Activated T-helper 17 cell treated with anti-CD3 and anti-CD28 coated beads, Interleukin-2, amount 50 U/mL, for 72 hours (primary cell): Measurements from ENCODE around the gene NFKBIA. TPM values are rescaled to one million over a fixed set of nuclear protein-coding genes. Genes with fewer than 3 reads are reported as not detected.

Experiments
- ATAC-seq: fragments of 150-1000 bp; cut with Tn5 transposase; replicated peaks from 2 replicates; pipeline ENCODE4 v1.10.0; 2021; ENCODE audit warnings: mild to moderate bottlenecking, moderate library complexity
- H3K27ac Mint-ChIP-seq: one replicate; pipeline ENCODE4 v1.8.0; 2022; ENCODE audit warnings: mixed read lengths
- H3K27me3 Mint-ChIP-seq: one replicate; pipeline ENCODE4 v1.8.0; 2022; ENCODE audit warnings: mixed read lengths
- H3K36me3 Mint-ChIP-seq: one replicate; pipeline ENCODE4 v1.8.0; 2022; ENCODE audit warnings: low read depth, mild to moderate bottlenecking, mixed read lengths
- H3K4me1 Mint-ChIP-seq: one replicate; pipeline ENCODE4 v1.8.0; 2022; ENCODE audit warnings: mixed read lengths
- H3K4me3 Mint-ChIP-seq: one replicate; pipeline ENCODE4 v1.8.0; 2022; ENCODE audit warnings: mild to moderate bottlenecking, mixed read lengths
- H3K9me3 Mint-ChIP-seq: one replicate; pipeline ENCODE4 v1.8.0; 2022; ENCODE audit warnings: mixed read lengths
- total RNA-seq, 2 donors: library from RNA; stranded (reverse); gene quantifications; one replicate each; pipeline ENCODE4 v1.2.3, GENCODE V29; 2022

Gene NFKBIA
- total RNA-seq, 2 donors from 2014 or later, result 299 to 554 TPM

GRCh38 chr14:35418093-35418492, 13.5 kb upstream of the NFKBIA start:
- Mint-ChIP-seq H3K27ac (no peak overlapping the region), H3K36me3 (peaks cover 6% of the 10 kb centered on the region), H3K4me1 (peaks cover 43% of the 10 kb centered on the region), H3K9me3 (no peaks in the 10 kb centered on the region), H3K4me3 (no peak overlapping the region), H3K27me3 (peaks cover 4% of the 10 kb centered on the region)
- ATAC-seq, result no peak

GRCh38 chr14:35416108-35416750, 11.7 kb upstream of the NFKBIA start:
- Mint-ChIP-seq H3K36me3 (peaks cover 6% of the 10 kb centered on the region), H3K9me3 (no peaks in the 10 kb centered on the region), H3K27ac (peak overlapping the region; percentile 77), H3K4me3 (peak overlapping the region; percentile 60), H3K4me1 (peaks cover 45% of the 10 kb centered on the region), H3K27me3 (peaks cover 4% of the 10 kb centered on the region)
- ATAC-seq, result peak; percentile 77

- Mint-ChIP-seq H3K36me3 (peaks cover 6% of the 10 kb centered on the region), H3K4me1 (peaks cover 45% of the 10 kb centered on the region), H3K9me3 (no peaks in the 10 kb centered on the region), H3K27me3 (peaks cover 4% of the 10 kb centered on the region), H3K27ac (peak overlapping the region; percentile 63), H3K4me3 (no peak overlapping the region)
- ATAC-seq, result no peak
Observed at GRCh38 chr14:35414365-35414764, 9.8 kb upstream of the NFKBIA start.

- Mint-ChIP-seq H3K36me3 (peaks cover 6% of the 10 kb centered on the region), H3K4me1 (peaks cover 40% of the 10 kb centered on the region), H3K27me3 (peaks cover under 1% of the 10 kb centered on the region), H3K9me3 (no peaks in the 10 kb centered on the region), H3K27ac (peak overlapping the region; percentile 61), H3K4me3 (no peak overlapping the region)
- ATAC-seq, result no peak
Observed at GRCh38 chr14:35412272-35413056, 7.9 kb upstream of the NFKBIA start.

GRCh38 chr14:35410858-35411257, 6.3 kb upstream of the NFKBIA start:
- no peaks in the 10 kb centered on the region for H3K36me3 Mint-ChIP-seq
- no peak overlapping the region for H3K27ac Mint-ChIP-seq
- peaks cover 36% of the 10 kb centered on the region for H3K4me1 Mint-ChIP-seq
- no peak overlapping the region for H3K4me3 Mint-ChIP-seq
- no peak for ATAC-seq
- H3K9me3 Mint-ChIP-seq, result no peaks in the 10 kb centered on the region
- no peaks in the 10 kb centered on the region for H3K27me3 Mint-ChIP-seq

- Mint-ChIP-seq H3K9me3 (no peaks in the 10 kb centered on the region), H3K27ac (no peak overlapping the region), H3K4me3 (no peak overlapping the region), H3K36me3 (peaks cover 6% of the 10 kb centered on the region), H3K27me3 (no peaks in the 10 kb centered on the region), H3K4me1 (peaks cover 32% of the 10 kb centered on the region)
- no peak for ATAC-seq
Observed at GRCh38 chr14:35409595-35409994, 5.0 kb upstream of the NFKBIA start.

GRCh38 chr14:35408026-35408425, 3.5 kb upstream of the NFKBIA start:
- Mint-ChIP-seq H3K27me3 (no peaks in the 10 kb centered on the region), H3K27ac (no peak overlapping the region), H3K36me3 (peaks cover 21% of the 10 kb centered on the region), H3K9me3 (no peaks in the 10 kb centered on the region), H3K4me1 (peaks cover 24% of the 10 kb centered on the region), H3K4me3 (no peak overlapping the region)
- ATAC-seq, result no peak

GRCh38 chr14:35407306-35407630, 2.7 kb upstream of the NFKBIA start:
- no peak overlapping the region for H3K4me3 Mint-ChIP-seq
- no peak for ATAC-seq

GRCh38 chr14:35406506-35407305, 2.2 kb upstream of the NFKBIA start:
- Mint-ChIP-seq H3K36me3 (peaks cover 35% of the 10 kb centered on the region), H3K4me3 (peak overlapping the region; percentile 97)

More at GRCh38 chr14:35407306-35407630, 2.7 kb upstream of the NFKBIA start:
- Mint-ChIP-seq H3K27ac (no peak overlapping the region), H3K27me3 (no peaks in the 10 kb centered on the region), H3K9me3 (no peaks in the 10 kb centered on the region), H3K36me3 (peaks cover 29% of the 10 kb centered on the region), H3K4me1 (peaks cover 19% of the 10 kb centered on the region)

GRCh38 chr14:35406090-35406489, 1.5 kb upstream of the NFKBIA start:
- peaks cover 41% of the 10 kb centered on the region for H3K36me3 Mint-ChIP-seq
- ATAC-seq, result no peak
- peak overlapping the region; percentile 97 for H3K27ac Mint-ChIP-seq
- H3K4me1 Mint-ChIP-seq, result peaks cover 20% of the 10 kb centered on the region
- H3K4me3 Mint-ChIP-seq, result peak overlapping the region; percentile 97
- no peaks in the 10 kb centered on the region for H3K27me3 Mint-ChIP-seq
- no peaks in the 10 kb centered on the region for H3K9me3 Mint-ChIP-seq

More at GRCh38 chr14:35406506-35407305, 2.2 kb upstream of the NFKBIA start:
- Mint-ChIP-seq H3K27me3 (no peaks in the 10 kb centered on the region), H3K27ac (peak overlapping the region; percentile 97), H3K4me1 (peaks cover 19% of the 10 kb centered on the region), H3K9me3 (no peaks in the 10 kb centered on the region)
- no peak for ATAC-seq

GRCh38 chr14:35405304-35405996, 901 bp upstream of the NFKBIA start:
- Mint-ChIP-seq H3K27me3 (no peaks in the 10 kb centered on the region), H3K27ac (peak overlapping the region; percentile 97), H3K4me3 (peak overlapping the region; percentile 97), H3K4me1 (peaks cover 26% of the 10 kb centered on the region), H3K36me3 (peaks cover 47% of the 10 kb centered on the region), H3K9me3 (no peaks in the 10 kb centered on the region)
- no peak for ATAC-seq

GRCh38 chr14:35403603-35404448, 723 bp downstream of the NFKBIA start:
- peaks cover 32% of the 10 kb centered on the region for H3K4me1 Mint-ChIP-seq
- H3K36me3 Mint-ChIP-seq, result peaks cover 62% of the 10 kb centered on the region

GRCh38 chr14:35403114-35403602, 1.4 kb downstream of the NFKBIA start:
- Mint-ChIP-seq H3K27ac (peak overlapping the region; percentile 97), H3K4me1 (peaks cover 36% of the 10 kb centered on the region), H3K9me3 (no peaks in the 10 kb centered on the region), H3K4me3 (peak overlapping the region; percentile 97), H3K27me3 (no peaks in the 10 kb centered on the region), H3K36me3 (peaks cover 62% of the 10 kb centered on the region)
- ATAC-seq, result peak; percentile 15

More at GRCh38 chr14:35403603-35404448, 723 bp downstream of the NFKBIA start:
- Mint-ChIP-seq H3K9me3 (no peaks in the 10 kb centered on the region), H3K4me3 (peak overlapping the region; percentile 97), H3K27ac (peak overlapping the region; percentile 97), H3K27me3 (no peaks in the 10 kb centered on the region)
- peak; percentile 51 for ATAC-seq
